Measurements from ENCODE around the gene PTPRG. TPM values are rescaled to one million over a fixed set of nuclear protein-coding genes. Genes with fewer than 3 reads are reported as not detected.

The PTPRG gene
- total and polyA plus RNA-seq, 4 donors = 3.6 to 35.6 (median 8.1) TPM

- Histone ChIP-seq H3K4me1 (ENCODE audit: control insufficient read depth in 4 of 4, insufficient read depth in 4 of 4, low read length in 3 of 4) (peaks cover 0 to 10% (median 4%) of the 10 kb centered on the region in 4 donors), H3K27me3 (ENCODE audit: control insufficient read depth in 4 of 4, insufficient read depth in 4 of 4, low read length in 3 of 4) (no peaks in the 10 kb centered on the region), H3K9ac (ENCODE audit: low read depth in 1 of 2, low read length in 2 of 2) (no peak overlapping the region), H3K9me3 (ENCODE audit: control insufficient read depth in 4 of 4, low read length in 3 of 4) (no peaks in the 10 kb centered on the region), H3K36me3 (ENCODE audit: control insufficient read depth in 4 of 4, insufficient read depth in 3 of 4, low read depth in 1 of 4, low read length in 3 of 4) (no peaks in the 10 kb centered on the region), H3K4me3 (ENCODE audit: low read depth in 1 of 3, low read length in 3 of 3) (no peak overlapping the region), H3K27ac (ENCODE audit: low read depth in 1 of 2, low read length in 2 of 2) (no peak overlapping the region)
- DNase-seq (ENCODE audit: low spot score) = no peak
- WGBS = 90% methylated on average over 3 of the region's 3 CpGs
- TF ChIP-seq TAF1 (conservative IDR thresholded peaks at IDR 0.05) (no peak), FOXA1 (IDR thresholded peaks at IDR 0.05) (no peak), RXRA (IDR thresholded peaks at IDR 0.05) (no peak), HNF4G (IDR thresholded peaks at IDR 0.05) (no peak), JUND (IDR thresholded peaks at IDR 0.05) (no peak), SP1 (IDR thresholded peaks at IDR 0.05) (no peak), ZBTB33 (IDR thresholded peaks at IDR 0.05) (no peak), NR2F2 (IDR thresholded peaks at IDR 0.05) (no peak), RAD21 (IDR thresholded peaks at IDR 0.05) (no peak), GABPA (IDR thresholded peaks at IDR 0.05 in 1 of 2, conservative IDR thresholded peaks at IDR 0.05 in 1 of 2) (no peak), YY1 (IDR thresholded peaks at IDR 0.05) (no peak), HNF4A (conservative IDR thresholded peaks at IDR 0.05) (no peak), FOXA2 (IDR thresholded peaks at IDR 0.05) (no peak), EGR1 (IDR thresholded peaks at IDR 0.05; ENCODE audit: low read depth in 2 of 2) (no peak)
- TF ChIP-seq, protein P1, sequence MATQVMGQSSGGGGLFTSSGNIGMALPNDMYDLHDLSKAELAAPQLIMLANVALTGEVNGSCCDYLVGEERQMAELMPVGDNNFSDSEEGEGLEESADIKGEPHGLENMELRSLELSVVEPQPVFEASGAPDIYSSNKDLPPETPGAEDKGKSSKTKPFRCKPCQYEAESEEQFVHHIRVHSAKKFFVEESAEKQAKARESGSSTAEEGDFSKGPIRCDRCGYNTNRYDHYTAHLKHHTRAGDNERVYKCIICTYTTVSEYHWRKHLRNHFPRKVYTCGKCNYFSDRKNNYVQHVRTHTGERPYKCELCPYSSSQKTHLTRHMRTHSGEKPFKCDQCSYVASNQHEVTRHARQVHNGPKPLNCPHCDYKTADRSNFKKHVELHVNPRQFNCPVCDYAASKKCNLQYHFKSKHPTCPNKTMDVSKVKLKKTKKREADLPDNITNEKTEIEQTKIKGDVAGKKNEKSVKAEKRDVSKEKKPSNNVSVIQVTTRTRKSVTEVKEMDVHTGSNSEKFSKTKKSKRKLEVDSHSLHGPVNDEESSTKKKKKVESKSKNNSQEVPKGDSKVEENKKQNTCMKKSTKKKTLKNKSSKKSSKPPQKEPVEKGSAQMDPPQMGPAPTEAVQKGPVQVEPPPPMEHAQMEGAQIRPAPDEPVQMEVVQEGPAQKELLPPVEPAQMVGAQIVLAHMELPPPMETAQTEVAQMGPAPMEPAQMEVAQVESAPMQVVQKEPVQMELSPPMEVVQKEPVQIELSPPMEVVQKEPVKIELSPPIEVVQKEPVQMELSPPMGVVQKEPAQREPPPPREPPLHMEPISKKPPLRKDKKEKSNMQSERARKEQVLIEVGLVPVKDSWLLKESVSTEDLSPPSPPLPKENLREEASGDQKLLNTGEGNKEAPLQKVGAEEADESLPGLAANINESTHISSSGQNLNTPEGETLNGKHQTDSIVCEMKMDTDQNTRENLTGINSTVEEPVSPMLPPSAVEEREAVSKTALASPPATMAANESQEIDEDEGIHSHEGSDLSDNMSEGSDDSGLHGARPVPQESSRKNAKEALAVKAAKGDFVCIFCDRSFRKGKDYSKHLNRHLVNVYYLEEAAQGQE (IDR thresholded peaks at IDR 0.05) = no peak
- TF ChIP-seq, protein P2, sequence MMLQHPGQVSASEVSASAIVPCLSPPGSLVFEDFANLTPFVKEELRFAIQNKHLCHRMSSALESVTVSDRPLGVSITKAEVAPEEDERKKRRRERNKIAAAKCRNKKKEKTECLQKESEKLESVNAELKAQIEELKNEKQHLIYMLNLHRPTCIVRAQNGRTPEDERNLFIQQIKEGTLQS (IDR thresholded peaks at IDR 0.05) = no peak
- TF ChIP-seq, protein P3, sequence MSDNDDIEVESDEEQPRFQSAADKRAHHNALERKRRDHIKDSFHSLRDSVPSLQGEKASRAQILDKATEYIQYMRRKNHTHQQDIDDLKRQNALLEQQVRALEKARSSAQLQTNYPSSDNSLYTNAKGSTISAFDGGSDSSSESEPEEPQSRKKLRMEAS (IDR thresholded peaks at IDR 0.05) = no peak
These were observed 400.5 kb downstream of the PTPRG start for GRCh38 chr3:61961900-61962299.

DNA sequence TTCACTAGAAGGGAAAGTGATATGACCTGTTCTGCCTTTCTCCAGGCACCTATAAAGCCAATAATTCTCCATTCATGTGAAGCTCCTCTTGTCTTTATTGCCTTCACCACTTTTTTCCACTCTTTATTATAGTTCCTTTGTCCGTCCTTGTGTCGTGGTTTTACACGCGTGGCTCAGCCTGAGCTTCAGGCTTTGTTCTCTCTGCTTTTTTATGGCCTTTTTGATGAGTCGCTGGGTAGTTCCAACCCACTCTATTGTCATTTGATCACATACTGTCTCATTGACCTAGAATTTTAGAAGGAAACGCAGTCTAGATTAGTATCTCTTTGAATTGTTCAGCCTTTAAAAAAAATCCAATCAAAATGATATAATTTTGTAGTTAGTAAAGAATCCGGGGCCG, 403.2 kb downstream of the PTPRG start:
- Histone ChIP-seq H3K4me3 (ENCODE audit: low read depth in 1 of 3, low read length in 3 of 3) (no peak overlapping the region), H3K36me3 (ENCODE audit: control insufficient read depth in 4 of 4, insufficient read depth in 3 of 4, low read depth in 1 of 4, low read length in 3 of 4) (no peaks in the 10 kb centered on the region), H3K27ac (ENCODE audit: low read depth in 1 of 2, low read length in 2 of 2) (no peak overlapping the region), H3K27me3 (ENCODE audit: control insufficient read depth in 4 of 4, insufficient read depth in 4 of 4, low read length in 3 of 4) (no peaks in the 10 kb centered on the region), H3K9ac (ENCODE audit: low read depth in 1 of 2, low read length in 2 of 2) (no peak overlapping the region), H3K9me3 (ENCODE audit: control insufficient read depth in 4 of 4, low read length in 3 of 4) (no peaks in the 10 kb centered on the region), H3K4me1 (ENCODE audit: control insufficient read depth in 4 of 4, insufficient read depth in 4 of 4, low read length in 3 of 4) (peaks cover 0 to 10% (median 5%) of the 10 kb centered on the region in 4 donors)
- DNase-seq (ENCODE audit: low spot score) = no peak
- 95% methylated on average over 8 of the region's 8 CpGs for WGBS
- TF ChIP-seq, protein P1 (IDR thresholded peaks at IDR 0.05) = no peak
- TF ChIP-seq FOXA1 (IDR thresholded peaks at IDR 0.05) = no peak
- TF ChIP-seq CTCF (IDR thresholded peaks at IDR 0.05; ENCODE audit: low read depth, low read length, missing input control) = no peak
- TF ChIP-seq JUND (IDR thresholded peaks at IDR 0.05) = no peak
- TF ChIP-seq HNF4A (conservative IDR thresholded peaks at IDR 0.05) = no peak
- no peak for TF ChIP-seq RAD21 (IDR thresholded peaks at IDR 0.05)
- no peak for TF ChIP-seq TAF1 (conservative IDR thresholded peaks at IDR 0.05)
- TF ChIP-seq EGR1 (IDR thresholded peaks at IDR 0.05; ENCODE audit: low read depth in 2 of 2) = no peak
- no peak for TF ChIP-seq FOXA2 (IDR thresholded peaks at IDR 0.05)
- TF ChIP-seq, protein P2 (IDR thresholded peaks at IDR 0.05) = no peak
- TF ChIP-seq, protein P3 (IDR thresholded peaks at IDR 0.05) = no peak
- no peak for TF ChIP-seq NR2F2 (IDR thresholded peaks at IDR 0.05)
- no peak for TF ChIP-seq GABPA (IDR thresholded peaks at IDR 0.05 in 1 of 2, conservative IDR thresholded peaks at IDR 0.05 in 1 of 2)

Data from liver (tissue), 9 donors.